DOHH2 (cell line): ENCODE data around the gene FBXO10.
"Not testable (repeated sequence)": the region's sequence is repeated elsewhere in the genome, so short reads cannot be mapped to it uniquely, and the experiment has no call there.

Experiments used
- EZH2phosphoT487 ChIP-seq: fragments of 200-600 bp; sonication (generic); IDR thresholded peaks from 2 replicates; pipeline ENCODE4 v1.6.1; 2017; ENCODE audit warnings: borderline replicate concordance, mild to moderate bottlenecking, antibody characterized with exemption, low read length, moderate library complexity, mixed read lengths
- TF ChIP-seq, protein P1 (sequence below): fragments of 200-600 bp; sonication (generic); IDR thresholded peaks from one replicate; pipeline ENCODE4 v1.5.1; 2014; ENCODE audit warnings: antibody characterized with exemption, mild to moderate bottlenecking, low read depth, low read length; ENCODE audit not compliant: poor library complexity, severe bottlenecking

DNA sequence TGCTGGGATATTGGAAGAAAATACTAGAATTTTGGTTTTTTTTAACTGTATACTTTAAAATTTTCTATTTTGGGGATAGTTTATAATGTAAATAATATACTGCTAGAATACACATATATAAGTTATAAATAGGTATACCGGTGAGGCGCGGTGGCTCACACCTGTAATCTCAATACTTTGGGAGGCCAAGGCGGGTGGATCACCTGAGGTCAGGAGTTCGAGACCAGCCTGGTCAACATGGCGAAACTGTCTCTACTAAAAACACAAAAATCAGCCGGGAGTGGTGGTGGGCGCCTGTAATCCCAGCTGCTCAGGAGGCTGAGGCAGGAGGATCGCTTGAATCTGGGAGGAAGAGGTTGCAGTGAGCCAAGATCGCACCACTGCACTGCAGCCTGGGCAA is 61.8 kb downstream of the FBXO10 start:
- TF ChIP-seq, protein P1, sequence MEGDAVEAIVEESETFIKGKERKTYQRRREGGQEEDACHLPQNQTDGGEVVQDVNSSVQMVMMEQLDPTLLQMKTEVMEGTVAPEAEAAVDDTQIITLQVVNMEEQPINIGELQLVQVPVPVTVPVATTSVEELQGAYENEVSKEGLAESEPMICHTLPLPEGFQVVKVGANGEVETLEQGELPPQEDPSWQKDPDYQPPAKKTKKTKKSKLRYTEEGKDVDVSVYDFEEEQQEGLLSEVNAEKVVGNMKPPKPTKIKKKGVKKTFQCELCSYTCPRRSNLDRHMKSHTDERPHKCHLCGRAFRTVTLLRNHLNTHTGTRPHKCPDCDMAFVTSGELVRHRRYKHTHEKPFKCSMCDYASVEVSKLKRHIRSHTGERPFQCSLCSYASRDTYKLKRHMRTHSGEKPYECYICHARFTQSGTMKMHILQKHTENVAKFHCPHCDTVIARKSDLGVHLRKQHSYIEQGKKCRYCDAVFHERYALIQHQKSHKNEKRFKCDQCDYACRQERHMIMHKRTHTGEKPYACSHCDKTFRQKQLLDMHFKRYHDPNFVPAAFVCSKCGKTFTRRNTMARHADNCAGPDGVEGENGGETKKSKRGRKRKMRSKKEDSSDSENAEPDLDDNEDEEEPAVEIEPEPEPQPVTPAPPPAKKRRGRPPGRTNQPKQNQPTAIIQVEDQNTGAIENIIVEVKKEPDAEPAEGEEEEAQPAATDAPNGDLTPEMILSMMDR = not testable (repeated sequence)
- not testable (repeated sequence) for TF ChIP-seq EZH2phosphoT487
